Muscle layer of colon (tissue), 2 donors: ENCODE measurements around the gene PRSS16.
"Not testable (repeated sequence)": the region's sequence is repeated elsewhere in the genome, so short reads cannot be mapped to it uniquely, and the experiment has no call there.

Source experiments
- H3K27ac ChIP-seq: one replicate; pipeline ENCODE4 v1.7.0; 2013; ENCODE audit warnings: low read depth, mild to moderate bottlenecking, low read length, moderate library complexity
- H3K27me3 ChIP-seq, 2 donors: one replicate each; pipeline ENCODE4 v1.7.0; 2013; ENCODE audit warnings: low read length in 2 of 2, mild to moderate bottlenecking in 2 of 2; ENCODE audit not compliant: insufficient read depth in 2 of 2, control insufficient read depth in 1 of 2
- H3K36me3 ChIP-seq: one replicate; pipeline ENCODE4 v1.7.0; 2013; ENCODE audit warnings: mild to moderate bottlenecking, low read length; ENCODE audit not compliant: insufficient read depth
- H3K4me1 ChIP-seq: one replicate; pipeline ENCODE4 v1.7.0; 2013; ENCODE audit warnings: mild to moderate bottlenecking, low read length; ENCODE audit not compliant: insufficient read depth
- H3K4me3 ChIP-seq, 2 donors: one replicate each; pipeline ENCODE4 v1.7.0; 2013; ENCODE audit warnings: low read length in 2 of 2, low read depth in 1 of 2, mild to moderate bottlenecking in 1 of 2, moderate library complexity in 1 of 2
- H3K9ac ChIP-seq: one replicate; pipeline ENCODE4 v1.7.0; 2013; ENCODE audit warnings: low read length
- H3K9me3 ChIP-seq: one replicate; pipeline ENCODE4 v1.7.0; 2013; ENCODE audit warnings: mild to moderate bottlenecking, low read length
- donor health status: abdominal sarcoma.
- donor health status: Adenocarcinoma of cecum.

PRSS16 gene

GRCh38 chr6:27247133-27247836, at the start of gene PRSS16:
PRSS16 (plus strand) TSS chr6:27247701; CDS start chr6:27247738, 37 bp downstream.
- Histone ChIP-seq H3K27ac (no peak within 1 kb of the TSS), H3K9ac (no peak within 1 kb of the TSS), H3K27me3 (peaks cover 30 to 32% of the 10 kb centered on the region in 2 donors), H3K4me1 (peaks cover 3% of the 10 kb centered on the region), H3K36me3 (no peaks in the 10 kb centered on the region), H3K4me3 (no peak within 1 kb of the TSS), H3K9me3 (no peaks in the 10 kb centered on the region)

DNA sequence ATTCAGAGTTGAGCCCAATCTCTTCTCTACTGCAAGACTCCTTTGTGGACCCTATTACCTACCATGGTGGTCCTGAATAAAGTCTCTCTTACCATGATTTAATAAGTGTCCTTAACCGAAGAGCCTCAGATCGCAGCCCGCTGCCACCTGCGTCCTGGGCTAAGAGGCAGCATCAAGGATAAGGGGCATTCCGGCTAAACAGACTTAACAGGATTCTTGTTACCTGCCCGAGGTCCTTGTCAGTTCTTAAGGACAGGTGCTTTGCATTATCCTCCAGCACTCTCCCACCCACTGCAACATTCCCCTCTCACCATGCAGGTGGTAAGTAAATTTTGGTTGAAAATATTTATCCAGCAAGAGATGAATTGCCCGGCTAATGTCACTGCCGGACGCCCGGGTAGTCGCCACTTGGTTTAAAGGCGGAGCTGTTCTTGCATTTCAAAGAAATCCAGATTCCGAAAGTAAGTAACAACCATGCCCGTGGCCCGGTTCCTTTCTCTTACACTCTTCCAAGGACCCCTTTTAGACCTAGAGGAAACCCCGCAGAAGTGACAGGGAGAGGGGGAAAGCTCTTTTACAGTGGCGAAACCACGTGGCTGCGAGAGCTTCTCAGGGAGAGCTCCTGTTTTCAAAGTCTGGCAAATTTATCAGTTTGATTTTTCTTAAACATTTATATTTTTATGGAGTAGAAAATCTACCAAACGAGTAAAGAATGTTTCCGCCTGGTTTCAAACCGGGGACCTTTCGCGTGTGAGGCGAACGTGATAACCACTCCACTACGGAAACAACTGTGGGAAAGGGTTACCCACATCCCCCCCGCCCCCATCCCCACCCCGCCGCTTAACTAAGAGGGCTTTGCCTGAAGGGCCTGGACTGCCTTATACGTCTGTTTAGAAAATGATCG, 41.9 kb upstream of the PRSS16 start:
- Histone ChIP-seq H3K36me3 (no peaks in the 10 kb centered on the region), H3K4me1 (no peaks in the 10 kb centered on the region), H3K4me3 (no peak overlapping the region), H3K27ac (no peak overlapping the region), H3K9ac (no peak overlapping the region), H3K27me3 (peaks cover 17 to 29% of the 10 kb centered on the region in 2 donors), H3K9me3 (no peaks in the 10 kb centered on the region)

DNA sequence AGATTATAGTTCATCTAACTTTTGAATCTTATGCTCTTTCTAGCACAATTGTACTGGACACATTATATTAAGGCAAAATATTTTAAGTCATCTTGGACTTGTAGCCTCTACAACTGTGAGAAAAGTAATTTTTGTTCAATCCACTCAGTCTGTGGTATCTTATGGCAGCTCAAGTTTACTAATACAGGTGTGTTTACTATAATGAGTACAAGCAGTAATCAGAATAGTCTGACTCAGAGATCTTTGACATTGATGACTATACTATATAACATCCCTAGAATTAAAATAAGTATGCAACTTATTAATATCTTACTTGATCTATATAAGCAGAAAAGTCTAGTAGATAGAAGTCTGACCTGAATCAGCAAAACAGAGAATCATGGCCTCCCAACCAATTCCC, 40.7 kb upstream of the PRSS16 start:
- Histone ChIP-seq H3K9ac (no peak overlapping the region), H3K4me3 (no peak overlapping the region), H3K4me1 (no peaks in the 10 kb centered on the region), H3K27ac (no peak overlapping the region), H3K9me3 (no peaks in the 10 kb centered on the region), H3K27me3 (peaks cover 17 to 33% of the 10 kb centered on the region in 2 donors), H3K36me3 (no peaks in the 10 kb centered on the region)

- Histone ChIP-seq H3K4me3 (no peak overlapping the region), H3K9ac (no peak overlapping the region), H3K9me3 (no peaks in the 10 kb centered on the region), H3K27ac (no peak overlapping the region), H3K36me3 (no peaks in the 10 kb centered on the region), H3K27me3 (peaks cover 17 to 36% of the 10 kb centered on the region in 2 donors), H3K4me1 (no peaks in the 10 kb centered on the region)
Observed at GRCh38 chr6:27208042-27208441, 39.5 kb upstream of the PRSS16 start.

- peaks cover 17 to 44% of the 10 kb centered on the region in 2 donors for H3K27me3 ChIP-seq
- no peak overlapping the region for H3K9ac ChIP-seq
- no peak overlapping the region for H3K4me3 ChIP-seq
- no peak overlapping the region for H3K27ac ChIP-seq
- no peaks in the 10 kb centered on the region for H3K4me1 ChIP-seq
- no peaks in the 10 kb centered on the region for H3K9me3 ChIP-seq
- H3K36me3 ChIP-seq, result no peaks in the 10 kb centered on the region
Observed at GRCh38 chr6:27209196-27209595, 38.3 kb upstream of the PRSS16 start.

DNA sequence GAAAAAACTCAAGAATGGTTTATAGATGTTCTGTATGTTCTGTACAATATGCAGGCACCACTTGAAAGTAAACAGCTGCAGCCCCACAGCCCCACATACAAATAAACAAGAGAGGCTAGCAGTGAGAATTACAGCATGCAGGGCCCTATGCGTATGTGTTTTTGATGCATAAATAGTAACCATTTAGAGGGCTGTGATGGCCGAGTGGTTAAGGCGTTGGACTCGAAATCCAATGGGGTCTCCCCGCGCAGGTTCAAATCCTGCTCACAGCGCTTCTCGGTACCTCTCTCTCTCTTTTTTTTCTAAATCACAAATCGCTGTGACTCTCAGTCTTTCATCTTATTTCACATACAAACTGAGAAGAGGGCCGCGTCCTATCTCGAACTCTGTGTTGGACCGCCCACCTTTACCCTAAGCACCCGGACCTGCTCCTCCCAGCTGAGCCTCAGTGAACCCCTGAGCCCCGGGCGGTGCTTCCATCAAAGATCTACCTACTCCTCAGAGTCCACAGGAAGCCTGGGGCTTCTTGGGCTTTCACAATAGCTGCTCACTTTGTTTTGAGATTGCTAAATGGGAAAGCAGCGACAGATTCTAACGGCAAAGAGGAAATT, 37.7 kb upstream of the PRSS16 start:
- Histone ChIP-seq H3K4me3 (no peak overlapping the region), H3K36me3 (no peaks in the 10 kb centered on the region), H3K9ac (no peak overlapping the region), H3K4me1 (no peaks in the 10 kb centered on the region), H3K9me3 (no peaks in the 10 kb centered on the region), H3K27ac (no peak overlapping the region), H3K27me3 (peaks cover 15 to 45% of the 10 kb centered on the region in 2 donors)

GRCh38 chr6:27213091-27213517, 34.4 kb upstream of the PRSS16 start:
- H3K4me1 ChIP-seq, H3K36me3 ChIP-seq, H3K9ac ChIP-seq, H3K4me3 ChIP-seq, H3K27ac ChIP-seq, H3K9me3 ChIP-seq: not testable (repeated sequence)
- peaks cover 3 to 17% of the 10 kb centered on the region in 2 donors for H3K27me3 ChIP-seq

DNA sequence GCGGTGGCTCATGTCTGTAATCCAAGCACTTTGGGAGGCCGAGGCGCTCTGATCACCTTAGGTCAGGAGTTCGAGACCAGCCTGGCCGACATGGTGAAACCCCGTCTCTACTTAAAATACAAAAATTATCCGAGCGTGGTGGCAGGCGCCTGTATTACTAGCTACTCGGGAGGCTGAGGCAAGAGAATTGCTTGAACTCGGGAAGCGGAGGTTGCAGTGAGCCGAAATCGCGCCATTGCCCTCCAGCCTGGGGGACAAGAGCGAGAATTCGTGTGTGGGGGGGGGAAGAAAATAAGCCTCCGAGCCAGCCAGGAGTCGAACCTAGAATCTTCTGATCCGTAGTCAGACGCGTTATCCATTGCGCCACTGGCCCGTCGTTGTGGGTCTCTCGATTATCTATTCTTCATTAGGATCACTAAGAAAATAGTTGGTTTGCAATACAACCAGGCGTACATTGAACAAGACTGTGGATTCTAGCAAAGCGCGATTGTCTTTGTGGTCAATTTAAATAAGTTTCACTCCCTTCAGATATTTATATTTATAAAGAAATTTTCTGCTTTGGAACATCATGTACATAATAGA, 33.9 kb upstream of the PRSS16 start:
- Histone ChIP-seq H3K27me3 (peaks cover 3 to 16% of the 10 kb centered on the region in 2 donors), H3K9me3 (no peaks in the 10 kb centered on the region), H3K27ac (no peak overlapping the region), H3K36me3 (no peaks in the 10 kb centered on the region), H3K9ac (no peak overlapping the region), H3K4me1 (no peaks in the 10 kb centered on the region), H3K4me3 (no peak overlapping the region)

DNA sequence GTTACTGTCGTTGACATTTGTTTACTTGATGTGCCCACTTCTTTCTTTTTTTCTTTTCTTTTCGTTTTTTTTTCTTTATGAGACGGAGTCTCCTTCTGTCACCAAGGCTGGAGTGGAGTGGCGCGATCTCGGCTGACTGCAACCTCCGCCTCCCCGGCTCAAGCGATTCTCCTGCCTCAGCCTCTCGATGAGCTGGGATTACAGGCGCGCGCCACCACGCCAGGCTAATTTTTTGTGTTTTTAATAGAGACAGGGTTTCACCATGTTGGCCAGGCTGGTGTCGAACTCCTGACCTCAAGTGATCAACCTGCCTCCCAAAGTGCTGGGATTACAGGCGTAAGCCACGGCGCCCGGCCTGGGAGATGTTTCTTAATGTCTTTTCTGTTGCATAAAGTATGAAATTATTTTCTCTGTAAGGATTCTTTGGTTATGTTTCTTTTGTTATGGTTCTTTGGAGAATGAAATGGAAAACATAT, 33.3 kb upstream of the PRSS16 start:
- no peak overlapping the region for H3K27ac ChIP-seq
- H3K27me3 ChIP-seq, result peaks cover 3 to 16% of the 10 kb centered on the region in 2 donors
- no peaks in the 10 kb centered on the region for H3K36me3 ChIP-seq
- H3K4me1 ChIP-seq, result no peaks in the 10 kb centered on the region
- H3K9ac ChIP-seq, result no peak overlapping the region
- no peaks in the 10 kb centered on the region for H3K9me3 ChIP-seq
- H3K4me3 ChIP-seq, result no peak overlapping the region

DNA sequence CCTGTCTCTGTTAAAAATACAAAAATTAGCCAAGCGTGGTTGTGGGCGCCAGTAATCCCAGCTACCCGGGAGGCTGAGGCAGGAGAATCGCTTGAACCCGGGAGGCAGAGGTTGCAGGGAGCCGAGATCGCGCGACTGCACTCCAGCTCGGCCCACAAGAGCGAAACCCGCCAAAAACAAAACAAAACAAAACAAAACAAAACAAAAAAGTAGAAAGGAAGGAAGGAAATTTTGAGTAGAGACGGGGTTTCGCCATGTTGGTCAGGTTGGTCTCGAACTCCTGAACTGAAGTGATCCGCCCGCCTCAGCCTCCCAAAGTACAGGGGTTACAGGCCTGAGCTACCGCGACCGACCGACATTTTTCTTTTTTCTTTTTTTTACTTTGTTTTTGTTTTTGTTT, 30.6 kb upstream of the PRSS16 start:
- no peak overlapping the region for H3K4me3 ChIP-seq
- no peak overlapping the region for H3K9ac ChIP-seq
- H3K4me1 ChIP-seq, result no peaks in the 10 kb centered on the region
- peaks cover 0 to 12% of the 10 kb centered on the region in 2 donors for H3K27me3 ChIP-seq
- H3K9me3 ChIP-seq, result no peaks in the 10 kb centered on the region
- H3K36me3 ChIP-seq, result no peaks in the 10 kb centered on the region
- no peak overlapping the region for H3K27ac ChIP-seq

DNA sequence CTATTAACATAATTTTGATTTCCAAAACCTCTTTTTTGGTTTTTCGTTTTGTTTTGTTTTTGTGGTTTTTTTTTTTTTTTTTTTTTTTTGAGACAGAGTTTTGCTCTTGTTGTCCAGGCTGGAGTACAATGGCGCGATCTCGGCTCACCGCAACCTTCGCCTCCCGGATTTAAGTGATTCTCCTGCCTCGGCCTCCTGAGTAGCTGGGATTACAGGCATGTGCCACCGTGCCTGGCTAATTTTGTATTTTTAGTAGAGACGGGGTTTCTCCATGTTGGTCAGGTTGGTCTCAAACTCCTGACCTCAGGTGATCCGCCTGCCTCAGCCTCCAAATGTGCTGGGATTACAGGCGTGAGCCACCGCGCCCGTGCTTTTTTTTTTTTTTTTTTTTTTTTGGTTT, 24.5 kb upstream of the PRSS16 start:
- H3K4me1 ChIP-seq, H3K27me3 ChIP-seq, H3K27ac ChIP-seq, H3K4me3 ChIP-seq, H3K36me3 ChIP-seq, H3K9ac ChIP-seq, H3K9me3 ChIP-seq: not testable (repeated sequence)
